Iris pigment epithelial cell (primary cell): ENCODE measurements around the gene ALG12.
"Not testable (repeated sequence)": the region's sequence is repeated elsewhere in the genome, so short reads cannot be mapped to it uniquely, and the experiment has no call there.

Experiments used
- DNase-seq: peaks from one replicate; pipeline ENCODE4 v3.0.0-alpha.2; 2011; ENCODE audit warnings: low read depth

Gene ALG12

GRCh38 chr22:49867303-49868265, 50.7 kb downstream of the ALG12 start:
- DNase-seq: no peak

DNA sequence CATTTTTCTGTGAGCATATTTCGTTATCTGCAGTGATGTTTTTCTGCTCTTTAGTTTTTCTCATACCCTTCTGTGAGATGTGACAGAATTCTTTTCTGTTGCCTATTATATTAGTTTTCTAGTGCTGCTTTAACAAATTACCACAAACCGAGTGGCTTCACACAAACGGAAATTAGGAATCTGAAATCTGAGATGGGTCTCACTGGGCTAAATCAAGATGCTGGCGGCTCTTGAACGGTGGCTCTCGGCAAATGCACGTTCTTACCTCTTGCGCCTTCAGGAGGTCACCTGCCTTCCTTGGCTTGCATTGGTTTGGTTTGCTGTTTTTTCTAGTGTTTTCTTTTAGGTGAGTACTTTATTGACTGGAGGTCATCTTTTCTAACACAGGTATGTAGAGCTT, 51.6 kb downstream of the ALG12 start:
- DNase-seq: no peak

DNA sequence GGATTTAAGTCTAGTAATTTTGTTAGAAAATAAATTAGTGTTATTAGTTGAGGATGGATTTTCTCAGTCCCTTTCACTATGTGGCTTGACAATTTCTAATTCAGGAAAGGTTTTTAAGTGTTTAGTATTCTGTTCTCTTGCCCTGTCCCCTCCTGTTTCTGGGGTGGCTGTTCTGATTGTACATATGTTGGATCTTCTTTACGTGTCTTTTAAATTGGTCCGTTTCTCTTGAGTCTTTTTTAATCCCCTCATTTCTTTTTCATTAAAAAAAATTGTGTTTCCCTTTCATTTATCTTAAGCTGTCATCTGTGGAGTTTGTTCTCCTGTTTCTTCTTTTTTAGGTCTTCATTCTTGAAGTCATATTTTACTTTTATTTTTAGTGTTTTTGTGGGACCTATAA, 52.1 kb downstream of the ALG12 start:
- DNase-seq: no peak

DNA sequence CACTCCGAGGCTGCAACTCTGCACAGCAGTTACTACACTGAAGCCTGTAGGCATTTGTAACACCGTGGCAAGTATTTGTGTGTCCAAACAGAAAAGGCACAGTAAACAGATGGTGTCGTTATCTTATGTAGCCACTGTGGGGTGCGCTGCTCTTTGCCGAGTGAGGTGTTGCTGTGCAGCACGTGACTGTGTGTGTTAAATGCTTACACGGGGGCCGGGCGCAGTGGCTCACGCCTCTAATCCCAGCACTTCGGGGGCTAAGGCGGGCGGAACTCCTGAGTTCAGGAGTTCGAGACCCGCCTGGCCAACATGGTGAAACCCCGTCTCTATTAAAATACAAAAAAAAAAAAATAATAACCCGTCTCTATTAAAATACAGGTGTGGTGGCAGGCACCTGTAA, 53.1 kb downstream of the ALG12 start:
- DNase-seq: no peak

GRCh38 chr22:49863931-49864330, 54.3 kb downstream of the ALG12 start:
- DNase-seq: no peak

- no peak for DNase-seq
Observed at GRCh38 chr22:49862496-49862776, 55.8 kb downstream of the ALG12 start.

DNA sequence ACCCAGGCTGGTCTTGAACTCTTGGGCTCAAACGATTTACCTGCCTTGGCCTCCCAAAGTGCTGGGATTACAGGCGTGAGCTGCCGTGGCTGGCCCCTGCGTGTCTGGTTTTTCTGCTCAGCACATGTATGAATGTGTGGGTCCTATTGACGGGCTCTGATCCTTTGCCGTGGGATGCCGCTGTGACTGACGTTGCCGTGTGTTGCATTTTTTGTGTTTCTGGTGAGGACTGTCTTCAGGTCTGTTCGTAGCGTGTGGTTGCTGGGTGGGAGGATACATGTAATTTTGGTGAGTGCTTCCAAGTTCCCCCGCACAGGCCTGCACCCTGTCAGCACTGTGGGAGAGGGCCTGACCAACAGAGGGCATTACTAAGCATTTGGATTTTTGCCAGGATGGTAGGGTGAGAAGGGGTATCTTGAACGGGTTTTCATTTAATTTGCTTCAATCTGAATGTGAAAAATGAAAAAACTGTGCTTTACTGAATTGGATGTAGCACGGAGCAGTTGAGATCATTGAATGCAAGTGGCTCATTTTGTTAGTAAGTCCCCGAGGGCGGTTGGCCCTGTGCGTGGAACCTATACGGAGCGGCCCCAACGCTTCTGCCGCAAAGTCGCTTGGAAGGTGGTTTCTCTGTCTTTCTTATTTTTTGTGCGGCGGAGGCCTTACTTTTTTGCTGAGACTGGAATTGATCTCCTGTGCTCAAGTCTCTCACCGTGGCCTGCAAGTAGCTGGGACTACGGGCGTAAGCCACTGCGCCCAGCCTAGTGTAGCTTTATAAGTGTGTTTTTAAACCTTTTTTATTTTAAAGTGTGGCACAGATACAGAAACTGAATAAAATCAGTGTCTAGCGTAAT, 56.4 kb downstream of the ALG12 start:
- DNase-seq: no peak

DNA sequence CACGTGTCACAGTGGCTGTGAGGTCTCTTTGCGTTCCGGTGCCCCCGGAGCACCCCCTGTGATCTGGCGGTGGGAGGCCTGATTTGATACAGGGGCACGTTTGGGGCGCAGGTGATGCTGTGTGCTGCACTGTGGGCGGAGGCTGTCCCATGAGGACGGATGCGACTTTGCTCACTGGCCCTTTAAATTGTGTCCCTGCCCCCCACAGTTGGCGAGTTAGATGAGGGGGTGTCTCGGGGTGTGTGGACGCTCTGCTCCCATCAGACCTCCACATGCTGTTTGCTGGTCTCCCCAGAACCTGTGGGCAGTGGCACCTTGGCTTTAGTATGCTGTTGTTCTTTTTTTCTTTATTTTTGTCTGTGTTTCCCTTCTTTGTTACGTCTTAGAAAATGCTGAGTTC, 59.4 kb downstream of the ALG12 start:
- no peak for DNase-seq

GRCh38 chr22:49856766-49857618, 61.2 kb downstream of the ALG12 start:
- DNase-seq: no peak

GRCh38 chr22:49856343-49856742, 61.9 kb downstream of the ALG12 start:
- DNase-seq: no peak

DNA sequence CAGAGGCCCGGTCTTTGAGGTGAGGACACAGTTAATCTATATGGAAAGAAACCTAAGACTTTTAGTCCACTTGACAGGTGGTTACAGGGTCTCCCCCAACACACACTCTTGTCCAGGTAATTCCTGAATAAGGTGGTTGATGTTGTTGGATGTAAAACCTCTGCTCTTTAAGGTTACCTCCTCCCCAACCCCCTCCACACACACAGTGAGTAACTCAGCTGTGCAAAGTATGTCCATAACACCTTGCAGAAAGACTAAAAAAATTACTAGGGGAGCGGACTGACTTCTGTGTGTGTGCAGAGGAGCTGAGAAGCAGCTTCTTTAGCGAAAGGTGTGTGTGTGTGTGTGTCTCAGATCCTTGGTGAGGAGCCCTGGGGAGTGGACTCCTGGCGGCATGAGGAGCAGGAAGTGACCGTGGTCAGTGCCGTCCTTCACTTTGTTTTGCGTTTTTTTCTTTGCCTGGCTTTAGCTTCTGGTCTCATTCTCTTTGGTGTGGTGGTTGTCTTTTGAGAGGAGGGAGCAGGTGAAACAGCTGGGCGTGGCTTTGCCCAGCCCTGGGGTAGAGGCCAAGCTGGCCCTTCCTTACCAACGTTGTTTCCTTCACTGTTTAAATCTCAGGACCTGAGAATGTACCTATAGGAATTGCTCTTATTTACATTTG, 62.9 kb downstream of the ALG12 start:
- peak; percentile 40 for DNase-seq

DNA sequence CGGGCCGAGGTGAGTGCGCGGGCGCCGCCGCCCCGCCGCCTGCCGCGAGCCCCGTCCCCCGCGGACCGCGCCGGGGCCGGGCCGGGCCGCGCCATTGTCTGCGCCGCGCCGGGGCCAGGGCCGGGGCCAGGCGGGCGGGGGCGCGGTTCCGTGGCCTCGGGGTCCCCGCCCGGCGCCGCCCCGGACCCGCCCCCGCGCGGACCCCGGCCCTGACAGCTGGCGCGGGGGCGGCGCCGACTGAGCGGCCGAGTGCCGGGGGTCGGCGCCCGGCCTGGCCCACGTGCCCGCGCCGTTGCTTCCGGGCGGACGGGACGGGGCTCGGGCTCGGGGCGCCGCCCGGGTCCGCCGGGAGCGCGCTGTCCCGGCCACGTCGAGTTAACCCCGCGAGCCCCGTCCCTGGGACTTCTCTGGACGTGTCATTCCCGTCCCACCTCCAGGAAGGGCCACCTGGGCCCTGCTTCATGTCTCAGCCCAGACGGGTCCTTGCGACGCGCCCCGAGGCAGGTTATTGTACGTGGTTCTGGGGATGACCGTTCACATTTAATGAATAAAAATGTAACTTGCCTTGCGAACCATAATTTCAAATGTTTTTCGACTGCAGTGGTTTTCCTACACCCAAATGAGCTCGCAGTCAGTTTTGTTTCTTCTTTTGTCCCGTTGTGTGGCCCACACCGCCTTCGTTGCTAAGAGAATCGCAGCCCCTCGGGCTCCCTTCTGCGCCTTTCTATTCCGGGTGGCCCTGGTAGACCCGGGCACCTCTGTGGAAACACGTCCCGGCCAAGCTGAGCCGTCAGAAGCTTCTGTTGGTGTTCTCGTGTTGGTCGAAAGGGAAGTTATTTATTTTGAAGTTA, 64.0 kb downstream of the ALG12 start:
- DNase-seq: peak; percentile 34

DNA sequence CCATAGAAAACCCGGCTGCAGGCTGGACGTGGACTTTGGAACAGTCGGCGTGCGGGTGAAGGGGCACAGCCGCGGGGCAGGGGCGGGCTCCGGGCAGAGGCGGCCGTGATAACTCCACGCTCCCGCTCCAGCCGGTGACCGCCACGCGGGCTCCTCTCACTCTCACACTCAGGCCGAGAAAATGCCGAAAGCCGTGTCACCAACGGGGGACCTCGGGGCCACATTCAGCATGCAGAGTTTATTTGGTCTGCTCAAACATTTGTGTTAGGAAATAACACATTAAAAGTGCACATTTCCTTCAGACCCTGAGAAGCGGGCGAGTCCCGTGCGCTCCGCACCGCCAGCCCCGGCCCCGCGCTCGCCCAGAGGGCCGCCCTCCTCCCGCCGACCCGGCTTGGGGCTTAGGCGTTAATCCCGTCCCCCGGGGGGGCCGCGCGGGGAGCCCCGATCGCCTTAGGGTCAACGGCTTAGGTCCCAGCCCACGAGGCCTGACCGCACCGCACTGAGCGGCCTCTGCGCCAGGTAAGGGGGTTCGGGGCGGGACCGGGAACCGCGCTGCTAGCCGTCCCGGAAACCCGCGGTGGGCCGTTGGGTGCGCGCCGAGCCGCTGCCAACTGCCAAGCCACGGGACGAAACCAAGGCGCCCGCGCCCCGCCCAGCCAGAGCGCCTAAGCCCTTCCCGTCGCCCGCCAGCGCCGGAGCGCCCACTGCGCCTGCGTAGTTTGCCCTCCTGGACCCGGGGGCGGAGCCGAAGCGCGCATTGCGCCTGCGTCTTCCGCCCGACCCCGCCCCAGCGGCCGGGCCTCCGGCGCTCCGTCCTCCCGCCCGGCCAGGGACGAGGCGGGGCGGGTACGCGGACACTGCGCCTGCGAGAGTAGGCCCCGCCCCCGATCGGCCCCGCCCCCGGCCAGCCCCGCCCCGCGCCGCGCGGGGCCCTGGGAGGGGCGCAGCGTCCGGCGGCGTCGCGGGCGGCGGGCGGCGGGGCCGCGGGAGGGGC, 65.0 kb downstream of the ALG12 start, which contains the start of gene ZBED4:
TSS of gene ZBED4 (plus strand) at position 947 of the 997 bp plus-strand sequence. CDS start 29,819 bp downstream, outside the sequence.
- DNase-seq: peak; percentile 93

GRCh38 chr22:49852568-49852897, 65.7 kb downstream of the ALG12 start:
- not testable (repeated sequence) for DNase-seq

GRCh38 chr22:49850959-49851802, 67.1 kb downstream of the ALG12 start:
- DNase-seq: no peak
